ENCODE data around the gene NMT1.

Gene NMT1

DNA sequence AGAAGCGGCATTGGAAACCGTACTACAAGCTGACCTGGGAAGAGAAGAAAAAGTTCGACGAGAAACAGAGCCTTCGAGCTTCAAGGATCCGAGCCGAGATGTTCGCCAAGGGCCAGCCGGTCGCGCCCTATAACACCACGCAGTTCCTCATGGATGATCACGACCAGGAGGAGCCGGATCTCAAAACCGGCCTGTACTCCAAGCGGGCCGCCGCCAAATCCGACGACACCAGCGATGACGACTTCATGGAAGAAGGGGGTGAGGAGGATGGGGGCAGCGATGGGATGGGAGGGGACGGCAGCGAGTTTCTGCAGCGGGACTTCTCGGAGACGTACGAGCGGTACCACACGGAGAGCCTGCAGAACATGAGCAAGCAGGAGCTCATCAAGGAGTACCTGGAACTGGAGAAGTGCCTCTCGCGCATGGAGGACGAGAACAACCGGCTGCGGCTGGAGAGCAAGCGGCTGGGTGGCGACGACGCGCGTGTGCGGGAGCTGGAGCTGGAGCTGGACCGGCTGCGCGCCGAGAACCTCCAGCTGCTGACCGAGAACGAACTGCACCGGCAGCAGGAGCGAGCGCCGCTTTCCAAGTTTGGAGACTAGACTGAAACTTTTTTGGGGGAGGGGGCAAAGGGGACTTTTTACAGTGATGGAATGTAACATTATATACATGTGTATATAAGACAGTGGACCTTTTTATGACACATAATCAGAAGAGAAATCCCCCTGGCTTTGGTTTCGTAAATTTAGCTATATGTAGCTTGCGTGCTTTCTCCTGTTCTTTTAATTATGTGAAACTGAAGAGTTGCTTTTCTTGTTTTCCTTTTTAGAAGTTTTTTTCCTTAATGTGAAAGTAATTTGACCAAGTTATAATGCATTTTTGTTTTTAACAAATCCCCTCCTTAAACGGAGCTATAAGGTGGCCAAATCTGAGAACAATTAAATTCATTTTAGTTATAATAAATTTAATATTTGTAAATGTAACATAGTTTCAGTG lies 88.8 kb downstream of the NMT1 start:
- Histone ChIP-seq H3K36me3 (ENCODE audit: control insufficient read depth, insufficient read depth, low read length) (no peaks in the 10 kb centered on the region), H3K4me1 (ENCODE audit: control insufficient read depth, insufficient read depth, low read length, poor library complexity, severe bottlenecking) (peaks cover 21% of the 10 kb centered on the region), H3K27ac (ENCODE audit: insufficient read depth, low read length, poor library complexity, severe bottlenecking) (peak overlapping the region; percentile 87), H3K4me3 (ENCODE audit: insufficient read depth, low read depth, low read length, poor library complexity, severe bottlenecking) (peak overlapping the region; percentile 76), H3K27me3 (replicated peaks; ENCODE audit: control insufficient read depth, insufficient read depth, low read length, poor library complexity, severe bottlenecking) (no peaks in the 10 kb centered on the region), H3K9me3 (ENCODE audit: control insufficient read depth, low read length) (no peaks in the 10 kb centered on the region)
- DNase-seq, result peak in 2 of 3 donors; percentile 16 to 24

DNA sequence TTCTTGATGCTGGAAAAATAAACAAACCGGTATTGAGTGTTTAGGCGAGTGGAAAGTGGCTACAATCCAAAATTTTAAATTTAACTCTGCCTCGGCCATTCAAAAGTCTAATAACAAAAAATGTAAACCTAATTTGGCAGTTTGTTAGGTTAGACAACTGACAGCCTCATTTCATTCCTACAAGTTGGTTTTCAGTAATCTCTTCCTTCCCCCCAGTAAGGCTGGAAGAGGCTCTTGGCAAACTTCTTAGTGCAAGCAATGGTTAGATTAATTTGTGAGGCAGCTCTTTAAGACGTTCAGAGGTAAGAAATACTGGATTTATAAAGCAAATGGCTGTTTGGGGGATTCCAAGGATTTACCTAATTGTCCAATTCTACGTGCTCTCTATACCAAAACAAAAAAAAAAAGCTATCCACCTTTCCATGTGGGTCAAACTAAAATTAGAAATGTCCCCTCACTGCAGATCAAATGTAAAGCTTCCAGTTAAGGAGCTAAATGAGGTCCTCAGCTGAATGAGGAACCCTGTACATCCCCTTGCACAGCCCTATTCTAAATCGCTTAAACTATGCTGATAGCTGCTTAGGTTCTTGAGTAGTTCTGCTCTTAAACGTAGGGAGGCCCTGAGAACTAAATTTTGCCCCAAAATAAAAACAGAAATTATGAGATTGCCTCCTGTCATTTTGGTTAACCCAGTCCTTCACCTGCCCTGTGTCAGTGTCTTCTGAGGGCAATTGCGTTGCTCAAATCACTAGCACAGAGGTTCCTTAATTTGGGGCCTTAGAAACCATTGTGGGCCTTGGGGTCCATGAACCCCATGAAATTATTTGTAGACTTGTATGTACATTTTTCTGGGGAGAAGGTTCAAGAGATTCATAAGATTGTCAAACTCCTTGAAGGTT lies 90.0 kb downstream of the NMT1 start:
- no peaks in the 10 kb centered on the region for H3K9me3 ChIP-seq (ENCODE audit: control insufficient read depth, low read length)
- no peak for DNase-seq
- no peaks in the 10 kb centered on the region for H3K36me3 ChIP-seq (ENCODE audit: control insufficient read depth, insufficient read depth, low read length)
- no peaks in the 10 kb centered on the region for H3K27me3 ChIP-seq (replicated peaks; ENCODE audit: control insufficient read depth, insufficient read depth, low read length, poor library complexity, severe bottlenecking)
- H3K27ac ChIP-seq (ENCODE audit: insufficient read depth, low read length, poor library complexity, severe bottlenecking), result peak overlapping the region; percentile 87
- peak overlapping the region; percentile 8 for H3K4me3 ChIP-seq (ENCODE audit: insufficient read depth, low read depth, low read length, poor library complexity, severe bottlenecking)
- peaks cover 19% of the 10 kb centered on the region for H3K4me1 ChIP-seq (ENCODE audit: control insufficient read depth, insufficient read depth, low read length, poor library complexity, severe bottlenecking)

DNA sequence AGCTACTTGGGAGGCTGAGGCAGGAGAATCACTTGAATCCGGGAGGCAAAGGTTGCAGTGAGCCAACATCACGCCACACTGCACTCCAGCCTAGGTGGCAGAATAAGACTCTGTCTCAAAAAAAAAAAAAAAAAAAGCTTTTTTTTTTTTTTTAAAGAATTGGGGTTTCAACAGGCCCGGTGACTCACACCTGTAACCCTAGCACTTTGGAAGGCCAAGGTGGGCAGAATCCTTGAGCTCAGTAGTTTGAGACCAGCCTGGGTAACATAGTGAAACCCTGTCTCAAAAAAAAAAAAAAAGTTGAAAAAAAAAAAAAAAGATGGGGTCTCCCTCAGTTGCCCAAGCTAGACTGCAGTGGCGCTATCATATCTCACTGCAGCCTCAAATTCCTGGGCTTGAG lies 93.9 kb downstream of the NMT1 start:
- Histone ChIP-seq H3K4me1 (ENCODE audit: control insufficient read depth, insufficient read depth, low read length, poor library complexity, severe bottlenecking) (peaks cover 14% of the 10 kb centered on the region), H3K27ac (ENCODE audit: insufficient read depth, low read length, poor library complexity, severe bottlenecking) (no peak overlapping the region), H3K4me3 (ENCODE audit: insufficient read depth, low read depth, low read length, poor library complexity, severe bottlenecking) (no peak overlapping the region), H3K36me3 (ENCODE audit: control insufficient read depth, insufficient read depth, low read length) (no peaks in the 10 kb centered on the region), H3K27me3 (replicated peaks; ENCODE audit: control insufficient read depth, insufficient read depth, low read length, poor library complexity, severe bottlenecking) (no peaks in the 10 kb centered on the region), H3K9me3 (ENCODE audit: control insufficient read depth, low read length) (no peaks in the 10 kb centered on the region)
- DNase-seq, result no peak

DNA sequence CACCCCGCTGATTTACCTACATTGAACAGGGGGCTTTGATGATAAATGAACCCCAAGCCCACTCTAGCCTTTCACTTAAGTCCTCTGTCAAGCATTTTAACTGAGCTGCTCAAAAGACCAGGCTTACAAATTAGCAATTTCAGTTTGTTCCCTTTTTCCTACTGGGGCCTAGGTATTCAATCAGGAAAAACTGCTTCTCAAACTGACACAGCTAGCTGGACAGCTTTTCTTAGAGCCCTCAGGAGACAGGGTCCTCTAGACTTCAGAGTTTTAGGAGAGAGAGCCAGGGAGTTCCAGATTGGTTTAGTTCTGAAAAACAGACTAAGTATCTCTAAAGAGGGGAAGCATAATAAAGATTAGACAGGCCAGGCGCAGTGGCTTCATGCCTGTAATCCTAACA lies 94.4 kb downstream of the NMT1 start:
- H3K4me3 ChIP-seq (ENCODE audit: insufficient read depth, low read depth, low read length, poor library complexity, severe bottlenecking), result no peak overlapping the region
- peaks cover 17% of the 10 kb centered on the region for H3K4me1 ChIP-seq (ENCODE audit: control insufficient read depth, insufficient read depth, low read length, poor library complexity, severe bottlenecking)
- no peak overlapping the region for H3K27ac ChIP-seq (ENCODE audit: insufficient read depth, low read length, poor library complexity, severe bottlenecking)
- H3K9me3 ChIP-seq (ENCODE audit: control insufficient read depth, low read length), result no peaks in the 10 kb centered on the region
- no peak for DNase-seq
- no peaks in the 10 kb centered on the region for H3K27me3 ChIP-seq (replicated peaks; ENCODE audit: control insufficient read depth, insufficient read depth, low read length, poor library complexity, severe bottlenecking)
- H3K36me3 ChIP-seq (ENCODE audit: control insufficient read depth, insufficient read depth, low read length), result no peaks in the 10 kb centered on the region

DNA sequence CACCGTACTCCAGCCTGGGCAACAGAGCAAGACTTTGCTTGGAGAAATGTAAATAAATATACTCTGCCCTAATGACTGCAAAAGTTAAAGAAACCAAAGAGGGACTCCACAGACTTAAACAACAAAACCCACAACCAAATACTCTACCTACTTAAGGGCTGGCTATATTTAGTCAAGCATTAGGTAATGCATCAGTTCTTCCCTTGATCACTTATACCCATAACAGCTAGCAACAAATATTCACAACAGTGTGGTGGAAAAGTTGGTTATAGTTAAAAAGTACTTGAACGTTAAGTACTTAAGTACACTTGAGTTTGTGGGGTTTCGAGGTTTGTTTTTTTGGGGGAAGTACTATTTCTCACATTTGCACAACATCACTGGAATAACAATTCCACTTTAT lies 95.1 kb downstream of the NMT1 start:
- no peaks in the 10 kb centered on the region for H3K9me3 ChIP-seq (ENCODE audit: control insufficient read depth, low read length)
- no peaks in the 10 kb centered on the region for H3K27me3 ChIP-seq (replicated peaks; ENCODE audit: control insufficient read depth, insufficient read depth, low read length, poor library complexity, severe bottlenecking)
- peaks cover 11% of the 10 kb centered on the region for H3K4me1 ChIP-seq (ENCODE audit: control insufficient read depth, insufficient read depth, low read length, poor library complexity, severe bottlenecking)
- no peak overlapping the region for H3K4me3 ChIP-seq (ENCODE audit: insufficient read depth, low read depth, low read length, poor library complexity, severe bottlenecking)
- no peak for DNase-seq
- no peak overlapping the region for H3K27ac ChIP-seq (ENCODE audit: insufficient read depth, low read length, poor library complexity, severe bottlenecking)
- peaks cover 3% of the 10 kb centered on the region for H3K36me3 ChIP-seq (ENCODE audit: control insufficient read depth, insufficient read depth, low read length)
